Omental fat pad (tissue), 4 donors: ENCODE results near the gene ANO6. TPM values are rescaled to one million over a fixed set of nuclear protein-coding genes. Genes with fewer than 3 reads are reported as not detected.

Experiments used
- ATAC-seq: fragments of 150-250 bp; one replicate; pipeline ENCODE4 v1.9.1; 2016; ENCODE audit warnings: mild to moderate bottlenecking, moderate library complexity; ENCODE audit not compliant: low FRiP score
- DNase-seq: peaks from one replicate; pipeline ENCODE4 v3.0.0-alpha.2; 2019; ENCODE audit warnings: low spot score
- CTCF ChIP-seq, 3 donors: fragments of 450-650 bp; IDR thresholded peaks; one replicate each; pipeline ENCODE4 v1.5.1; 2016 to 2017; ENCODE audit warnings: antibody characterized with exemption in 3 of 3, mild to moderate bottlenecking in 3 of 3, moderate library complexity in 2 of 3
- total RNA-seq, 4 donors: library from RNA; depleted of rRNA; stranded (reverse); fragments of >200 nt; gene quantifications; one replicate each; pipeline ENCODE4 v1.1.0, GENCODE V29; 2016

ANO6 gene
- total RNA-seq, 4 donors from 2014 or later = 88.8 to 189 (median 105) TPM

- DNase-seq (no peak), ATAC-seq (no peak)
- no peak for TF ChIP-seq CTCF (IDR thresholded peaks at IDR 0.05)
Measured at GRCh38 chr12:45421736-45422135, 205.8 kb downstream of the ANO6 start.

GRCh38 chr12:45423931-45424330, 208.0 kb downstream of the ANO6 start:
- TF ChIP-seq CTCF (IDR thresholded peaks at IDR 0.05) = no peak
- DNase-seq (no peak), ATAC-seq (no peak)

GRCh38 chr12:45425426-45425825, 209.5 kb downstream of the ANO6 start:
- ATAC-seq = no peak
- no peak for TF ChIP-seq CTCF (IDR thresholded peaks at IDR 0.05)
- DNase-seq = no peak

- no peak for DNase-seq
- no peak for ATAC-seq
- no peak for TF ChIP-seq CTCF (IDR thresholded peaks at IDR 0.05)
Measured at GRCh38 chr12:45426294-45426693, 210.4 kb downstream of the ANO6 start.

GRCh38 chr12:45427042-45427441, 211.1 kb downstream of the ANO6 start:
- ATAC-seq (no peak), DNase-seq (no peak)
- no peak for TF ChIP-seq CTCF (IDR thresholded peaks at IDR 0.05)

GRCh38 chr12:45429831-45430230, 213.9 kb downstream of the ANO6 start:
- DNase-seq (no peak), ATAC-seq (no peak)
- no peak for TF ChIP-seq CTCF (IDR thresholded peaks at IDR 0.05)

- ATAC-seq = no peak
- no peak for TF ChIP-seq CTCF (IDR thresholded peaks at IDR 0.05)
Measured at GRCh38 chr12:45431126-45431525, 215.2 kb downstream of the ANO6 start.

More at GRCh38 chr12:45431126-45431525, 215.2 kb downstream of the ANO6 start:
- no peak for DNase-seq
